Lower leg skin (tissue), 4 donors: ENCODE measurements around the gene HEATR9. TPM values are rescaled to one million over a fixed set of nuclear protein-coding genes. Genes with fewer than 3 reads are reported as not detected.

Experiments used
- DNase-seq, 2 donors: peaks; one replicate each; pipeline ENCODE4 v3.0.0-alpha.2; 2019; ENCODE audit warnings: low spot score in 2 of 2
- H3K4me3 ChIP-seq: fragments of 200-600 bp; sonication (generic); 2 replicates; pipeline ENCODE4 v1.5.1; 2017; ENCODE audit warnings: mild to moderate bottlenecking, low read depth; ENCODE audit not compliant: poor library complexity, severe bottlenecking
- CTCF ChIP-seq, 3 donors: fragments of 450-650 bp; IDR thresholded peaks; one replicate each; pipeline ENCODE4 v1.5.1; 2016; ENCODE audit warnings: antibody characterized with exemption in 3 of 3, mild to moderate bottlenecking in 3 of 3, moderate library complexity in 2 of 3
- POLR2A ChIP-seq, 2 donors: fragments of 450-650 bp; IDR thresholded peaks; one replicate each; pipeline ENCODE4 v1.6.1; 2016 to 2017; ENCODE audit warnings: antibody characterized with exemption in 2 of 2, mild to moderate bottlenecking in 1 of 2, moderate library complexity in 1 of 2
- WGBS, 2 donors: methylation state at CpG; one replicate each; pipeline ENCODE4 v1.1.5; 2018; 5-methylcytosine and 5-hydroxymethylcytosine counted together
- intact Hi-C: fragments of 100-400 bp; cut with DNase I; formaldehyde crosslinking; loops from one replicate; pipeline ENCODE4 v1.15.0; 2023; ENCODE audit warnings: low total_unique reads
- total RNA-seq, 4 donors: library from RNA; depleted of rRNA; stranded (reverse); fragments of >200 nt; gene quantifications; one replicate each; pipeline ENCODE4 v1.1.0, GENCODE V29; 2016

Gene HEATR9
- total RNA-seq, 4 donors from 2014 or later = not detected

DNA sequence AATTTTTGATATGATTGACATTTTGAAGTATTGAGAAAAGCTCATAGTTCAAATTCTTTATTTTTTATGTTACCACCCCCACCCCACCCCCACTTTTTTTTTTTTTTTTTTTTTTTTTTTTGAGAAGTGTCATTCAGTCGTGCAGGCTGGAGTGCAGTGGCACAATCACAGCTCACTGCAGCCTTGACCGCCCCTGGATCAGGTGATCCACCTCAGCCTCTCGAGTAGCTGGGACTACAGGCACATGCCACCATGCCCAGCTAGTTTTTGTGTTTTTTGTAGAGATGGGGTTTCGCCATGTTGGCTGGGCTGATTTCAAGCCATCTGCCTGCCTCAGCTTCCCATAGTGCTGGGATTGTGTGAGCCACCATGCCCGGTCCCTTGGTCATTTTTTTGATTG is 52.0 kb downstream of the HEATR9 start:
- no peak overlapping the region for H3K4me3 ChIP-seq
- WGBS, 2 donors = 83 to 88% methylated on average over 5 of the region's 5 CpGs
- intact Hi-C loops = no loop called here
- TF ChIP-seq CTCF (IDR thresholded peaks at IDR 0.05) (no peak), POLR2A (IDR thresholded peaks at IDR 0.05) (no peak)
- DNase-seq = no peak

GRCh38 chr17:35812456-35812855 is 56.2 kb downstream of the HEATR9 start:
- DNase-seq = no peak
- WGBS, 2 donors = 86 to 88% methylated on average over 5 of the region's 5 CpGs
- TF ChIP-seq POLR2A (IDR thresholded peaks at IDR 0.05) = no peak
- TF ChIP-seq CTCF (IDR thresholded peaks at IDR 0.05) = no peak
- intact Hi-C loops = no loop called here
- H3K4me3 ChIP-seq = no peak overlapping the region

GRCh38 chr17:35811759-35812158 is 56.9 kb downstream of the HEATR9 start:
- no peak overlapping the region for H3K4me3 ChIP-seq
- TF ChIP-seq CTCF (IDR thresholded peaks at IDR 0.05) = no peak
- no peak for TF ChIP-seq POLR2A (IDR thresholded peaks at IDR 0.05)

GRCh38 chr17:35809855-35810461 is 58.7 kb downstream of the HEATR9 start:
- TF ChIP-seq POLR2A (IDR thresholded peaks at IDR 0.05) = no peak
- TF ChIP-seq CTCF (IDR thresholded peaks at IDR 0.05) = no peak
- intact Hi-C loops = no loop called here
- WGBS, 2 donors = 0% methylated on average over 9 to 16 of the region's 24 CpGs
- H3K4me3 ChIP-seq = peak overlapping the region; percentile 65
- DNase-seq = no peak

More at GRCh38 chr17:35811759-35812158, 56.9 kb downstream of the HEATR9 start:
- 80 to 84% methylated on average over 6 of the region's 6 CpGs for WGBS, 2 donors
- no peak for DNase-seq
- intact Hi-C loops = no loop called here

DNA sequence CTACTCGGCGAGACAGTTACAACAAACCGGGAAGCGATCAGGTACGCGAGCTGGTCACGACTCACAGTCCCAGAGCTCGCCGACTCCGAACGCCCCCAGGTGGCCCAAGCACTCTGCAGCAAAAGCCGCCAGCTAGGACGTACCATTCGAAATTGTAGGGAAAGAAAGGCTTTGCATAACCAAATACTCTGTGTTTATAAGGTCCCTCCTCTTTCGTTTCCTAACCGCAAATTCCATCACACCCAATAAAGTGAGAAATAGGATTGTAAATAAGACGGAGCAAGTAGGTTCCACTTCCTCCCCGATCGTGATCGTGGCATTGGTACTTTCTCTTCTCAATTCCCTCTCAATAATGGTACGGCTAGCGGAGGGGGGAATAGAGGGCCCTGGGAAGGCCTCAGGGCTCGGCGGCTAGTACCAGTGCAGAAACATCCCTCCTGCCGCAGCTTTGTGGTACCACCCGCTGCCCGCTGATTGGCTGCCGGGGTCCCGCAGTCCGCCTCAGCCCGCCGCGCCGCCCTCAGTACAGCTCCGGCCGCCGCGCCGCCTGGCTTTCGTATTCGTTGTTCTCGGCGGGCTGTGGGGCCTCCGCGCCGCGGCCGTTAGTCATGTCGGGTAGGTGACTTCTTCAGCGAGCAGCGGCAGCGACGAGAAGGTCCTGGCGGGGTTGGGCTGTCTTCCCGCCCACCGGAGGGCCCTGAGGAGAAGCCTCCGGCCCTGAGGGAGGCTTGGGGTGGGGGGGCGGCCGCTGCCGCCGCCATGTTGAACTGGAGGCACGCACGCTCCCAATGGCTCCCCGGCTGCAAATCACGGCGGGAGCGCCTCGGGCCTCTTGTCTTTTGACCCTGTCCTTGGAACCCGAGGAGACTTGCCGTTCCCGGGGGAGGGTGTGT is 59.5 kb downstream of the HEATR9 start, which contains the start of gene TAF15:
TSS of gene TAF15 (plus strand) at position 523 of the 893 bp plus-strand sequence. CDS start at position 609, 86 bp downstream.
- intact Hi-C loops = no loop called here
- peak in 1 of 2 donors; percentile 95 for TF ChIP-seq POLR2A (IDR thresholded peaks at IDR 0.05)
- peak in 1 of 3 donors; percentile 33 for TF ChIP-seq CTCF (IDR thresholded peaks at IDR 0.05)

More for the DNA sequence above, 59.5 kb downstream of the HEATR9 start, which contains the start of gene TAF15:
- 0% methylated on average over 34 to 43 of the region's 71 CpGs for WGBS, 2 donors
- DNase-seq = peak; percentile 96 to 99
- H3K4me3 ChIP-seq = peak within 1 kb of the TSS; percentile 65
